ENCODE data around the gene SMARCA2.

- TF ChIP-seq CTCF (IDR thresholded peaks at IDR 0.05) (no peak), ESRRA (IDR thresholded peaks at IDR 0.05; ENCODE audit: borderline replicate concordance, low read length) (no peak), RAD21 (conservative IDR thresholded peaks at IDR 0.05 in 1 of 2, IDR thresholded peaks at IDR 0.05 in 1 of 2) (no peak), CHD2 (IDR thresholded peaks at IDR 0.05; ENCODE audit: low read length, partially characterized antibody) (no peak), POLR2A (IDR thresholded peaks at IDR 0.05; ENCODE audit: low read length) (no peak), JUN (IDR thresholded peaks at IDR 0.05) (no peak), POLR2AphosphoS2 (conservative IDR thresholded peaks at IDR 0.05; ENCODE audit: low read length) (no peak), CBX8 (IDR thresholded peaks at IDR 0.05) (no peak)
These were observed 164.4 kb downstream of the SMARCA2 start for GRCh38 chr9:2179567-2179966.

All from A549 (cell line).